Measurements from ENCODE around the gene KIF12.

DNA sequence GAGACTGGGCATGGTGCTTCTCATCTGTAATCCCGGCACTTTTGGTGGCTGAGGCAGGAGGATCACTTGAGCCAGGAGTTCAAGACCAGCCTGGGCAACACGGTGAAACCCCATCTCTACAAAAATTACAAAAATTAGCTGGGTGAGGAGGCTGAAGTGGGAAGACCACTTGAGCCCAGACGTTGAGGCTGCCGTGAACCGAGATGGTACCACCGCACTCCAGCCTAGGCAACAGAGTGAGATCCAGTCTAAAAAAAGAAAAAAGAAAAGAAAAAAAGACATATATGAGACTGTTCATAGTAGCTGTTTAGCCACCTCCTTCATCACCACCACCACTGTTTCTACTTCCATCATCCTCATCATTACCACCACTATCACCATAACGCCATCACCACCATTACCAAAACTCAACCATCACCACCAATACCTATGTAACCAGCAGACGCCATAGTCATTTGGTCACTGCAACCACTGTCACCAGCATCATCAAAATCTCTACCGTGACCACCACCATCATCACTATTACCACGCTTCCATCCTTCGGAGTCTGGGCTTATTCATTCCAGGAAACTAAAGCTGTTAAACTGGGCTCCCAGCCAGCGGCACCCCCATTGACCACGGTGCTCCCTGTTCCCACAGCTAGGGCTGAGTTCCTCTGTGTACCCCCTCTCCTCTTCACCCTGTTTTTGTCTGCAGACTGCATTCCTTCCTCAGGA is 8.4 kb upstream of the KIF12 start:
- no peak for TF ChIP-seq CTCF (IDR thresholded peaks at IDR 0.05; ENCODE audit: extremely low read depth in 1 of 2, insufficient read depth in 1 of 2, low read depth in 1 of 2, low read length in 2 of 2)
- TF ChIP-seq POLR2AphosphoS5 (IDR thresholded peaks at IDR 0.05; ENCODE audit: insufficient read depth, low read depth, low read length) = no peak
- TF ChIP-seq, protein P1, sequence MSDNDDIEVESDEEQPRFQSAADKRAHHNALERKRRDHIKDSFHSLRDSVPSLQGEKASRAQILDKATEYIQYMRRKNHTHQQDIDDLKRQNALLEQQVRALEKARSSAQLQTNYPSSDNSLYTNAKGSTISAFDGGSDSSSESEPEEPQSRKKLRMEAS (IDR thresholded peaks at IDR 0.05; ENCODE audit: insufficient read depth, insufficient read length) = no peak
